WERI-Rb-1 (cell line): ENCODE data around the gene FIGNL2.

Experiments
- DNase-seq: peaks from one replicate; pipeline ENCODE4 v3.0.0-alpha.2; 2020
- H3K27ac ChIP-seq: fragments of 250-450 bp; sonication (Bioruptor Pico); 2 replicates; pipeline ENCODE4 v1.5.1; 2020; ENCODE audit warnings: mild to moderate bottlenecking, moderate library complexity
- H3K27me3 ChIP-seq: fragments of 250-450 bp; sonication (Bioruptor Pico); 2 replicates; pipeline ENCODE4 v1.5.1; 2021; ENCODE audit warnings: mild to moderate bottlenecking, low read depth, moderate library complexity; ENCODE audit not compliant: insufficient read depth, severe bottlenecking
- H3K36me3 ChIP-seq: fragments of 250-450 bp; sonication (Bioruptor Pico); 2 replicates; pipeline ENCODE4 v1.5.1; 2020; ENCODE audit warnings: mild to moderate bottlenecking, moderate library complexity
- H3K4me3 ChIP-seq: 2 replicates; pipeline ENCODE4 v1.5.1; 2011; ENCODE audit warnings: low read depth, mild to moderate bottlenecking, control low read depth, low read length
- H3K9me3 ChIP-seq: fragments of 250-450 bp; sonication (Bioruptor Pico); 2 replicates; pipeline ENCODE4 v1.5.1; 2021; ENCODE audit warnings: mild to moderate bottlenecking, moderate library complexity; ENCODE audit not compliant: severe bottlenecking
- CTCF ChIP-seq: IDR thresholded peaks from 2 replicates; pipeline ENCODE4 v1.5.1; 2011; ENCODE audit warnings: low read depth, mild to moderate bottlenecking, control low read depth, inconsistent platforms, low read length

FIGNL2 gene

GRCh38 chr12:51890511-51891171, 42.1 kb upstream of the FIGNL2 start:
- Histone ChIP-seq H3K9me3 (no peaks in the 10 kb centered on the region), H3K27me3 (no peaks in the 10 kb centered on the region), H3K36me3 (no peaks in the 10 kb centered on the region; the same call in 1 of the 2 replicates), H3K4me3 (no peak overlapping the region), H3K27ac (peak overlapping the region; percentile 98)
- no peak for TF ChIP-seq CTCF
- no peak for DNase-seq

DNA sequence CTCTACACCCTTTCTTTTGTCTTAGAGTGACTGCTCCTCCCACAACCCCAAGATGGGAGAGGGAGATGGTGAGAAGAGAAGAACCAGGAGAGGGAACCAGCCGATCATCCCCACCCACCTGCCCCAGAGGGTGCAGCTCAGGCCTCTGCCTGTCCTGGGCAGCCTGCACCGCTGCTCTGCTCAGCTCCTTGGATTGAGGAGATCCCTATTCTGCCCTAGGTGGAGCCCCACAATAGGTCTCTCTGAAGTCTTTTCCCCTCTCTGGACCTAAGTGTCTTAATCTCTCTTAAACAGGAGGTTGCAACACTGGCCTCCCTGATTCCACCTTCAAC, 41.6 kb upstream of the FIGNL2 start:
- Histone ChIP-seq H3K27ac (peak overlapping the region; percentile 98), H3K27me3 (no peaks in the 10 kb centered on the region), H3K36me3 (no peaks in the 10 kb centered on the region; the same call in 1 of the 2 replicates), H3K9me3 (peaks cover 5% of the 10 kb centered on the region), H3K4me3 (no peak overlapping the region)
- DNase-seq = no peak
- TF ChIP-seq CTCF = no peak

GRCh38 chr12:51889216-51890132, 41.0 kb upstream of the FIGNL2 start:
- Histone ChIP-seq H3K27ac (peak overlapping the region; percentile 98), H3K36me3 (no peaks in the 10 kb centered on the region; the same call in 1 of the 2 replicates), H3K4me3 (no peak overlapping the region), H3K27me3 (no peaks in the 10 kb centered on the region), H3K9me3 (peaks cover 8% of the 10 kb centered on the region)
- DNase-seq = peak; percentile 51
- TF ChIP-seq CTCF = peak; percentile 65

DNA sequence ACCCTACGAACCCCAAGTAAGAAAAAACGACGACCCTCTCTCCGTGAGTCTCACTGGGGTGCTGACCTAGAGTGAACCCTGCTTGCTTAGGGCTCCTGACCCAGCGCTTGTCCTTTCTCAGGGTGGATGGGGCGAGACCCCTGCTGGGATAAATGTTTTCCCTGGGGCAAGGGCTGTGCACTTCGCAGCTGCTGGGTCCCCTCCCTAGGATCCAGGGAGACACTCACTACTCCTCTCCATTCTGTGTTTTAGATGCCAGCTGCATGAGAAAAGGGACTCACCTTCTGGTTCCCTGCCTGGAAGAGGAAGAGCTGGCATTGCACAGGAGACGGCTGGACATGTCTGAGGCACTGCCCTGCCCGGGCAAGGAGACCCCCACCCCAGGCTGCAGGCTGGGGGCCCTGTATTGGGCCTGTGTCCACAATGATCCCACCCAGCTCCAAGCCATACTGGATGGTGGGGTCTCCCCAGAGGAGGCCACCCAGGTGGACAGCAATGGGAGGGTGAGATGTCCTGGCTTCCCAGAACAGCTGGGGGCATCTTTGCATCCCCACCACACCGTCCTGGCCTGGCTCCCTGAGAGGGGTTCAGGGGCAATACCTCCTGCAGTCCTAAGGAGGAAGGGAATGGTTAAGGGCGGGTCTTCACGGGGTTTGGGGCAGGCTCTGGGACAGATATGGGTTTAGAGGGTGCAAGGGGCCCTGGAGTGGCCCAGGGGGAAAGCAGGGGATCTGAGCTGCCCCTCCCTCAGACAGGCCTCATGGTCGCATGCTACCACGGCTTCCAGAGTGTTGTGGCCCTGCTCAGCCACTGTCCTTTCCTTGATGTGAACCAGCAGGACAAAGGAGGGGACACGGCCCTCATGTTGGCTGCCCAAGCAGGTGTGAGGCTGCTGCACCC, 40.0 kb upstream of the FIGNL2 start:
- H3K9me3 ChIP-seq = peaks cover 8% of the 10 kb centered on the region
- H3K27me3 ChIP-seq = no peaks in the 10 kb centered on the region
- no peaks in the 10 kb centered on the region; the same call in 1 of the 2 replicates for H3K36me3 ChIP-seq
- H3K4me3 ChIP-seq = peak overlapping the region; percentile 41
- no peak for TF ChIP-seq CTCF
- peak overlapping the region; percentile 98 for H3K27ac ChIP-seq
- DNase-seq = no peak

DNA sequence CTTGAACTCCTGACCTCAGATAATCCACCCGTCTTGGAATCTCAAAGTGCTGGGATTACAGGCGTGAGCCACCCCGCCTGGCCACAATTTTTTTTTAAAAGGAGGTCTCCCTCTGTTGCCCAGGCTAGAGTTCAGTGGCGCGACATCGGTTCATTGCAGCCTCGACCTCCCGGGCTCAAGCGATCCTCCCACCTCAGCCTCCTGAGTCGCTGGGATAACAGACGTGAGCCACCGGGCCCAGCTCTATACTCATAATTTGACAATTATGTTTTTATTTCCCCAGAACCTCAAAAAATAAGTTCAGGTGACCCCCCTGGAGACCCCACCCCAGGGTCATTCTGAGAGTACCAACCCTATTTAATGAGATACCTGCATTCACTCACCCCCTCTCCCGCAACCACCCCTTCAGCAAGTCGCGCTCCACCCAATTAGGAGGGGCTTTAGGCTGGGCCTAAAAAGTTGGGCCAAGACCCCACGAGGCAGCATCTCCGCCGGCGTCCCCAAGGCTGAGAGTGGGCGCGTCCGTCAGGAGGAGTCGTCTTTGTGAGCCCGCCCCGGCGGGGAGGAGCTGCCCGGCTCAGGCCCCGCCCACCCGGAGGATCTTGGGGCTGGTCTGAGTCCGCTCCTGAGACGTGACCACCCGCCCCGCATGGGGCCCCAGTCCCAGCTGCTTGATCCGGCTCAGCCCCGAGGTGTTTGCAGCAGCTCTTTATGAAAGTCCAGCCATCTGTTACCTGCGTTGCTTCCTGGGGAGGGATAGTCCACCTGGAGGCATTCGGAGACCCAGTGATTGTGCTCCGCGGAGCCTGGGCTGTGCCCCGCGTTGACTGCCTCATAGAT, 39.2 kb upstream of the FIGNL2 start, which contains the start of gene ANKRD33:
Gene ANKRD33 (plus strand): TSS at position 628 of the 840 bp plus-strand sequence. CDS start 84 bp downstream, at position 712.
- Histone ChIP-seq H3K9me3 (peaks cover 8% of the 10 kb centered on the region), H3K4me3 (peak within 1 kb of the TSS; percentile 41), H3K27me3 (no peaks in the 10 kb centered on the region), H3K36me3 (no peaks in the 10 kb centered on the region; the same call in 1 of the 2 replicates), H3K27ac (peak within 1 kb of the TSS; percentile 98)
- no peak for TF ChIP-seq CTCF
- peak; percentile 98 for DNase-seq
